ENCODE data around the gene C10orf62.

The C10orf62 gene

GRCh38 chr10:97598407-97599271, 9.1 kb downstream of the C10orf62 start:
- no peak for DNase-seq

GRCh38 chr10:97599272-97599619, 9.7 kb downstream of the C10orf62 start:
- no peak for TF ChIP-seq CTCF (IDR thresholded peaks at IDR 0.05; ENCODE audit: low read depth, low read length)
- DNase-seq: no peak
- no peaks in the 10 kb centered on the region for H3K27me3 ChIP-seq (ENCODE audit: insufficient read depth, low read depth, severe bottlenecking)
- H3K4me3 ChIP-seq (ENCODE audit: low read depth, low read length): no peak overlapping the region
- H3K9me3 ChIP-seq (ENCODE audit: severe bottlenecking): no peaks in the 10 kb centered on the region
- no peaks in the 10 kb centered on the region for H3K36me3 ChIP-seq
- H3K27ac ChIP-seq: no peak overlapping the region

More at GRCh38 chr10:97598407-97599271, 9.1 kb downstream of the C10orf62 start:
- Histone ChIP-seq H3K4me3 (ENCODE audit: low read depth, low read length) (no peak overlapping the region), H3K27me3 (ENCODE audit: insufficient read depth, low read depth, severe bottlenecking) (no peaks in the 10 kb centered on the region), H3K9me3 (ENCODE audit: severe bottlenecking) (no peaks in the 10 kb centered on the region), H3K36me3 (no peaks in the 10 kb centered on the region), H3K27ac (no peak overlapping the region)
- TF ChIP-seq CTCF (IDR thresholded peaks at IDR 0.05; ENCODE audit: low read depth, low read length): no peak

GRCh38 chr10:97600616-97601015, 11.1 kb downstream of the C10orf62 start:
- no peaks in the 10 kb centered on the region for H3K36me3 ChIP-seq
- H3K9me3 ChIP-seq (ENCODE audit: severe bottlenecking): no peaks in the 10 kb centered on the region
- no peaks in the 10 kb centered on the region for H3K27me3 ChIP-seq (ENCODE audit: insufficient read depth, low read depth, severe bottlenecking)
- H3K27ac ChIP-seq: no peak overlapping the region
- no peak for TF ChIP-seq CTCF (IDR thresholded peaks at IDR 0.05; ENCODE audit: low read depth, low read length)
- no peak for DNase-seq
- H3K4me3 ChIP-seq (ENCODE audit: low read depth, low read length): no peak overlapping the region

GRCh38 chr10:97601268-97602215, 12.0 kb downstream of the C10orf62 start:
- TF ChIP-seq CTCF (IDR thresholded peaks at IDR 0.05; ENCODE audit: low read depth, low read length): no peak
- H3K36me3 ChIP-seq: no peaks in the 10 kb centered on the region
- H3K9me3 ChIP-seq (ENCODE audit: severe bottlenecking): no peaks in the 10 kb centered on the region

GRCh38 chr10:97607095-97607636, 17.6 kb downstream of the C10orf62 start:
- no peak overlapping the region for H3K4me3 ChIP-seq (ENCODE audit: low read depth, low read length)
- no peaks in the 10 kb centered on the region for H3K36me3 ChIP-seq
- H3K27me3 ChIP-seq (ENCODE audit: insufficient read depth, low read depth, severe bottlenecking): no peaks in the 10 kb centered on the region
- no peak for DNase-seq
- no peak for TF ChIP-seq CTCF (IDR thresholded peaks at IDR 0.05; ENCODE audit: low read depth, low read length)
- H3K9me3 ChIP-seq (ENCODE audit: severe bottlenecking): no peaks in the 10 kb centered on the region
- no peak overlapping the region for H3K27ac ChIP-seq

More at GRCh38 chr10:97601268-97602215, 12.0 kb downstream of the C10orf62 start:
- DNase-seq: no peak
- H3K27ac ChIP-seq: no peak overlapping the region
- H3K27me3 ChIP-seq (ENCODE audit: insufficient read depth, low read depth, severe bottlenecking): no peaks in the 10 kb centered on the region
- H3K4me3 ChIP-seq (ENCODE audit: low read depth, low read length): no peak overlapping the region

All from WERI-Rb-1 (cell line).